ENCODE results near the gene USP37.

USP37 gene

DNA sequence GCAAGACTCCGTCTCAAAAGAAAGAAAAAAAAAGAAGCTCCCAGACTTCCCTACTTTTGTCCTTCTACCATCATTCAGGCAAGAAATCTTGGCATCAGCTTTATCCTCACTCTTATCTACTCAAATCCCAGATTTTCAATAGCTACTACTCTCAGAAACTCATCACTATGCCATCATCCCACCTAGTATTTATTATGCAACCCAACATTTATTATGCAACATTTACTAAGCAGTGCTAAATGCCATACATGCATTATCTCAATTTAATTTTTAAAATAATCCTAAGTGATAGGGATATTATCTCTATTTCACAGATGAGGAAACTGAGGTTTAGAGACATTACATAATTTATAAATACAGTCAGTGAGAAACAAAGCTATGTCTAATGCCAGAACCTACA is 4.1 kb downstream of the USP37 start:
- Histone ChIP-seq H3K4me3 (ENCODE audit: low read length) (no peak overlapping the region), H3K4me2 (ENCODE audit: low read length) (no peak overlapping the region), H3K36me3 (ENCODE audit: control insufficient read depth, low read length) (peaks cover 86% of the 10 kb centered on the region), H3K9me2 (replicated peaks; ENCODE audit: control insufficient read depth, low read length) (no peaks in the 10 kb centered on the region), H3K27me3 (ENCODE audit: control insufficient read depth, low read length) (no peaks in the 10 kb centered on the region), H3K27ac (ENCODE audit: low read depth, low read length) (no peak overlapping the region), H4K20me1 (ENCODE audit: control insufficient read depth, insufficient read depth, low read depth, low read length) (peaks cover 8% of the 10 kb centered on the region; the same call in 1 of the 2 replicates), H3K4me1 (ENCODE audit: control insufficient read depth, low read length) (peaks cover 20% of the 10 kb centered on the region), H3K79me2 (ENCODE audit: control insufficient read depth, low read length) (peaks cover 82% of the 10 kb centered on the region), H3K9me3 (ENCODE audit: control insufficient read depth, insufficient read depth, low read length) (no peaks in the 10 kb centered on the region), H3F3A (ENCODE audit: control insufficient read depth, insufficient read depth) (0 out of 2 replicates have a peak, but pooled peaks cover 3% of the 10 kb centered on the region)
- TF ChIP-seq, protein P1, sequence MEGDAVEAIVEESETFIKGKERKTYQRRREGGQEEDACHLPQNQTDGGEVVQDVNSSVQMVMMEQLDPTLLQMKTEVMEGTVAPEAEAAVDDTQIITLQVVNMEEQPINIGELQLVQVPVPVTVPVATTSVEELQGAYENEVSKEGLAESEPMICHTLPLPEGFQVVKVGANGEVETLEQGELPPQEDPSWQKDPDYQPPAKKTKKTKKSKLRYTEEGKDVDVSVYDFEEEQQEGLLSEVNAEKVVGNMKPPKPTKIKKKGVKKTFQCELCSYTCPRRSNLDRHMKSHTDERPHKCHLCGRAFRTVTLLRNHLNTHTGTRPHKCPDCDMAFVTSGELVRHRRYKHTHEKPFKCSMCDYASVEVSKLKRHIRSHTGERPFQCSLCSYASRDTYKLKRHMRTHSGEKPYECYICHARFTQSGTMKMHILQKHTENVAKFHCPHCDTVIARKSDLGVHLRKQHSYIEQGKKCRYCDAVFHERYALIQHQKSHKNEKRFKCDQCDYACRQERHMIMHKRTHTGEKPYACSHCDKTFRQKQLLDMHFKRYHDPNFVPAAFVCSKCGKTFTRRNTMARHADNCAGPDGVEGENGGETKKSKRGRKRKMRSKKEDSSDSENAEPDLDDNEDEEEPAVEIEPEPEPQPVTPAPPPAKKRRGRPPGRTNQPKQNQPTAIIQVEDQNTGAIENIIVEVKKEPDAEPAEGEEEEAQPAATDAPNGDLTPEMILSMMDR (IDR thresholded peaks at IDR 0.05; ENCODE audit: low read depth, low read length, poor library complexity, severe bottlenecking): no peak
- no peak for TF ChIP-seq EZH2phosphoT487 (IDR thresholded peaks at IDR 0.05; ENCODE audit: borderline replicate concordance, low read length)

DNA sequence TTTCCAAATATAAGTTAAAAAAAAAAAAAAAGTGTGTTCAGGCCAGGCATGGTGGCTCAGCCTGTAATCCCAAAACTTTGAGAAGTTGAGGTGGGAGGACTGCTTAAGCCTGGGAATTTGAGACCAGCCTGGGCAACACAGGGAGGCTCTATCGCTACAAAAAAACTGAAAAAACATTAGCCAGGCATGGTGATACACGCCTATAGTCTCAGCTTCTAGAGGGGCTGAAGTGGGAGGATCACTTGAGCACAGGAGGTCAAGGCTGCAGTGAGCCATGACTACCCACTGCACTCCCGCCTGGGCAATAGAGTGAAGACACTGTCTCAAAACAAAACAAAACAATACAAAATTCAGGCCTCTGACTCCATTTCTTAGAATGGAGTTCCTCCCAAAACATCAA is 9.2 kb downstream of the USP37 start:
- H3K36me3 ChIP-seq (ENCODE audit: control insufficient read depth, low read length): peaks cover 88% of the 10 kb centered on the region
- H3K4me3 ChIP-seq (ENCODE audit: low read length): no peak overlapping the region
- peaks cover 53% of the 10 kb centered on the region for H3K79me2 ChIP-seq (ENCODE audit: control insufficient read depth, low read length)
- no peaks in the 10 kb centered on the region for H3K9me3 ChIP-seq (ENCODE audit: control insufficient read depth, insufficient read depth, low read length)
- TF ChIP-seq, protein P1 (IDR thresholded peaks at IDR 0.05; ENCODE audit: low read depth, low read length, poor library complexity, severe bottlenecking): no peak
- TF ChIP-seq EZH2phosphoT487 (IDR thresholded peaks at IDR 0.05; ENCODE audit: borderline replicate concordance, low read length): no peak
- no peaks in the 10 kb centered on the region for H3K9me2 ChIP-seq (replicated peaks; ENCODE audit: control insufficient read depth, low read length)
- H3K27ac ChIP-seq (ENCODE audit: low read depth, low read length): no peak overlapping the region
- no peaks in the 10 kb centered on the region for H3K27me3 ChIP-seq (ENCODE audit: control insufficient read depth, low read length)
- no peaks in the 10 kb centered on the region for H4K20me1 ChIP-seq (ENCODE audit: control insufficient read depth, insufficient read depth, low read depth, low read length)
- no peak overlapping the region for H3K4me2 ChIP-seq (ENCODE audit: low read length)
- H3K4me1 ChIP-seq (ENCODE audit: control insufficient read depth, low read length): peaks cover 15% of the 10 kb centered on the region
- H3F3A ChIP-seq (ENCODE audit: control insufficient read depth, insufficient read depth): 0 out of 2 replicates have a peak, but pooled peaks cover 3% of the 10 kb centered on the region

GRCh38 chr2:218557941-218558340 is 10.2 kb downstream of the USP37 start:
- H3K27ac ChIP-seq (ENCODE audit: low read depth, low read length): no peak overlapping the region
- TF ChIP-seq EZH2phosphoT487 (IDR thresholded peaks at IDR 0.05; ENCODE audit: borderline replicate concordance, low read length): no peak
- TF ChIP-seq, protein P1 (IDR thresholded peaks at IDR 0.05; ENCODE audit: low read depth, low read length, poor library complexity, severe bottlenecking): no peak
- no peaks in the 10 kb centered on the region for H3K9me2 ChIP-seq (replicated peaks; ENCODE audit: control insufficient read depth, low read length)
- H3K4me1 ChIP-seq (ENCODE audit: control insufficient read depth, low read length): peaks cover 15% of the 10 kb centered on the region
- H3K9me3 ChIP-seq (ENCODE audit: control insufficient read depth, insufficient read depth, low read length): no peaks in the 10 kb centered on the region
- no peak overlapping the region for H3K4me3 ChIP-seq (ENCODE audit: low read length)
- no peaks in the 10 kb centered on the region for H4K20me1 ChIP-seq (ENCODE audit: control insufficient read depth, insufficient read depth, low read depth, low read length)
- H3F3A ChIP-seq (ENCODE audit: control insufficient read depth, insufficient read depth): 0 out of 2 replicates have a peak, but pooled peaks cover 3% of the 10 kb centered on the region
- H3K36me3 ChIP-seq (ENCODE audit: control insufficient read depth, low read length): peaks cover 89% of the 10 kb centered on the region
- H3K79me2 ChIP-seq (ENCODE audit: control insufficient read depth, low read length): peaks cover 43% of the 10 kb centered on the region
- peak overlapping the region; percentile 28 for H3K4me2 ChIP-seq (ENCODE audit: low read length)
- no peaks in the 10 kb centered on the region for H3K27me3 ChIP-seq (ENCODE audit: control insufficient read depth, low read length)

Measured in DOHH2 (cell line).